Chondrocyte (in vitro differentiated cells): Measurements from ENCODE around the gene GMPPA. TPM values are rescaled to one million over a fixed set of nuclear protein-coding genes. Genes with fewer than 3 reads are reported as not detected.

Experiments used
- DNase-seq: peaks from one replicate; pipeline ENCODE4 v3.0.0; 2021; ENCODE audit warnings: mixed read lengths, low spot score
- H3K27ac Mint-ChIP-seq: one replicate; pipeline ENCODE4 v1.8.0; 2021; ENCODE audit warnings: mild to moderate bottlenecking, moderate library complexity, mixed read lengths; ENCODE audit not compliant: unreplicated experiment
- H3K27me3 Mint-ChIP-seq: 2 replicates; pipeline ENCODE4 v1.8.0; 2021; ENCODE audit warnings: low read depth, mixed read lengths
- H3K36me3 Mint-ChIP-seq: 2 replicates; pipeline ENCODE4 v1.8.0; 2021; ENCODE audit warnings: low read depth, mixed read lengths
- H3K4me1 Mint-ChIP-seq: 2 replicates; pipeline ENCODE4 v1.8.0; 2021; ENCODE audit warnings: low read depth, mild to moderate bottlenecking, mixed read lengths
- H3K4me3 Mint-ChIP-seq: one replicate; pipeline ENCODE4 v1.8.0; 2021; ENCODE audit warnings: mild to moderate bottlenecking, moderate library complexity, mixed read lengths; ENCODE audit not compliant: unreplicated experiment
- H3K9me3 Mint-ChIP-seq: 2 replicates; pipeline ENCODE4 v1.8.0; 2021; ENCODE audit warnings: low read depth, mixed read lengths
- CTCF ChIP-seq: fragments of 200-600 bp; sonication (generic); IDR thresholded peaks from 2 replicates; pipeline ENCODE4 v1.5.0; 2021; ENCODE audit warnings: antibody characterized with exemption, mild to moderate bottlenecking, moderate library complexity
- total RNA-seq: library from RNA; stranded (reverse); gene quantifications from 3 replicates; pipeline ENCODE4 v1.2.1, GENCODE V29; 2021

GMPPA gene
- total RNA-seq, 1 donor from 2014 or later: 60.9 TPM

DNA sequence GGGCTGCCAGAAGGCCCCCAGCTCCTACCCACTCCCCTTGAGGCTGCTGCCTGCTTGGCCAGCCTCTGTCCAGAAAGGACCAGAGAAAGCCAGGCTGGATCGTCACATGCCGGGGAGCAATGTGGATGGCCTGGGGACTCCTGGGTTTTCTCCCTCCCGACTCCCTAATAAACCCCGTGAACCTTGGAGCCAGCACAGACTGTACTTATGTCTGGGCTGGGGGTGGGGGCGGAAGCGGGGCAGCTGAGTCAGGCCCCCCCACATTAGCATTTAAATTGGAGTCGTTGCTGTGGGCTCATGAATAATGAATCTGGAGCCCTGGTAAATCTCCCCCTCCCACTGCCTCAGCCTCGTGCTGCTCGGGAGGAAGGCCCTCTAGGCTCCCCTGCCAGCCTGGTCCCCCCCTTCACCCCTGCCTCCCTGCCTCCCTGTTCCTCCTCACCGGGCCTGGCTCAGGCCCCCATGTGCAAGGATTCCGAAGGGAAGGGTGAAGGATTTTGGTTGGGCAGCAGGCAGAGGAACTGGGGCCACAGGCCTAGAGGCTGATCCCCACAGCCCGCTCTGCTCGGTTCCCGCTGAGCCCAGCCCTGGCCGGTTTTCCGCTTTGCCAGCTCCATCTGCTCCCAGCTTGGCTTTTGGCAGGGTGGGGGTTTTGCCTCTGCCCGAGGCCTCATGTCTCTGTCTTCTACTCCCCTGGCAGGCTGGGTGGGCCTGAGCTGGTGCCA, 8.3 kb downstream of the GMPPA start:
- Mint-ChIP-seq H3K4me1 (peaks cover 13% of the 10 kb centered on the region), H3K36me3 (peaks cover 15% of the 10 kb centered on the region), H3K27ac (no peak overlapping the region), H3K9me3 (no peaks in the 10 kb centered on the region), H3K4me3 (no peak overlapping the region), H3K27me3 (peaks cover 13% of the 10 kb centered on the region)
- DNase-seq: no peak
- no peak for TF ChIP-seq CTCF

DNA sequence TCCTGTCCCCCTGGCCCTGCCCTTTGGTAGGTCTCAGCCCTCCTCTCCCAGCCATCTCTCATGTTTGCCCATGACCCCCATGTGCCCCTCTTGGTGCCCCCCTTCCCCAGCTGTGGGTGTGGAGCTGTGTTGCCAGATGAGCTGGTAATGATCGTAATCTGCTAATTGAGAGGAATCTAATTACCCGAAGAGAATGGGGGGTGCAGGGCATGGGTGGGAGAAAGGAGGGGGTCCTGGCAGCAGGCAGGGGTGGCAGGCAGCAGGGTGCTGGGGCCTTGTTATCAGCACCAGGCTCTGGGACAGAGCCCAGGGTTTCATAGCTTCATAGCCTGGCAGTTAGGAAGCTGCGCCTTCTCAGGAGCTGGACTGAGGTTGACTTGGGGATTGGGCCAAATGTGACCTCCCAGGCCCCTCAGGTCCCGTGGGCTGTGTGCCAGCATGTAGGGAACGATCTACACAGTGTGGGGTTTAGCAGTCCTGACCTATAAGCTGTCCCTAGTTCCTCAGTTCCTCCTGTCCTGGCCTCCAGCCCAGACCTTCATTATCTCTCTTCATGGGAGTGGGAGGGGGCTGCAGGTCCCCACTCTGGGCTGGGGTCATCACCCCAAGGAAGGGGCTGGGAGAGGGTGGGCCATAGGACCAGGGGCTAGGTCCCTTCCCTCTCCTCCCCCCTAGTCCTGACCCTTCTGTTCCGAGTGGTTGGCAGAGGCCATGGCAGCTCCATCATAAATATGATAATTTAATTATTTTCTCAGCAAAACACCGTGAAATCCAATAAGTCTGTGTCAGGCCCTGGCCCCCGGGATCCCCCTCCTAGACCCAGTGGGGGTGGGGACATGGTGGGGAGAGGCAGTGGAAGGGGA, 9.1 kb downstream of the GMPPA start:
- TF ChIP-seq CTCF: no peak
- H3K27ac Mint-ChIP-seq: no peak overlapping the region
- H3K4me3 Mint-ChIP-seq: no peak overlapping the region
- H3K9me3 Mint-ChIP-seq: no peaks in the 10 kb centered on the region
- peaks cover 15% of the 10 kb centered on the region for H3K36me3 Mint-ChIP-seq
- no peak for DNase-seq
- peaks cover 13% of the 10 kb centered on the region for H3K4me1 Mint-ChIP-seq
- H3K27me3 Mint-ChIP-seq: peaks cover 17% of the 10 kb centered on the region

- Mint-ChIP-seq H3K27ac (no peak overlapping the region), H3K4me3 (no peak overlapping the region), H3K9me3 (no peaks in the 10 kb centered on the region), H3K36me3 (peaks cover 14% of the 10 kb centered on the region), H3K27me3 (peaks cover 22% of the 10 kb centered on the region), H3K4me1 (peaks cover 13% of the 10 kb centered on the region)
- TF ChIP-seq CTCF: no peak
- no peak for DNase-seq
Observed at GRCh38 chr2:219508444-219508734, 9.7 kb downstream of the GMPPA start.

GRCh38 chr2:219508971-219509779, 10.5 kb downstream of the GMPPA start:
- DNase-seq: no peak
- peak overlapping the region; percentile 69 for H3K4me3 Mint-ChIP-seq

More at GRCh38 chr2:219508971-219509779, 10.5 kb downstream of the GMPPA start:
- Mint-ChIP-seq H3K36me3 (peaks cover 9% of the 10 kb centered on the region), H3K9me3 (no peaks in the 10 kb centered on the region), H3K27me3 (peaks cover 30% of the 10 kb centered on the region), H3K27ac (no peak overlapping the region), H3K4me1 (peaks cover 20% of the 10 kb centered on the region)
- TF ChIP-seq CTCF: no peak
